Measurements from ENCODE around the gene PIN1. TPM values are rescaled to one million over a fixed set of nuclear protein-coding genes. Genes with fewer than 3 reads are reported as not detected.

PIN1 gene
- total RNA-seq, 1 donor from 2014 or later, result 109 TPM

DNA sequence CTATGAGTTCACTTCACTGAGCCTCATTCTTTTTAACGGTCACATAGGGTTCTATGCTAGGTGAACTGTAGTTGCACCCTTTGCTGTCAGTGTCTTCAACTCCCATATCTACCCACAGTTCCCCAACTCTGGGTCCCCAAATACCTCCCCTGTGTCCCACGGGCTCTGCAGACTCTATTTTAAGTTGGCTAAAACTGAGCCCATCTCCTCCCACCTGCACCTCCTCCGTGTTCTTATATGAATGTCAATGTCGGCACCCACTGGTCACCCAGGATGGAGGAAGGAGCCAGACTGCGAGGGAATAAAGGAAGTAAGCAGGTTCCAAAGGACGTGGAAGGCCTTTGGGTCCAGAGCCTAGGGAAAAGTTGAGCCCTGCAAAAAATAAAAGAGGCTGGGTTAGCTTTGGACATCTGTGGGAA is 802 bp upstream of the PIN1 start:
- Histone ChIP-seq H3K9me3 (ENCODE audit: insufficient read depth, low read depth, low read length) (no peaks in the 10 kb centered on the region), H3K27me3 (ENCODE audit: insufficient read depth, low read length) (no peaks in the 10 kb centered on the region), H3K4me1 (ENCODE audit: insufficient read depth, low read length) (peaks cover 10% of the 10 kb centered on the region), H3K9ac (ENCODE audit: low read length) (no peak overlapping the region), H3K27ac (ENCODE audit: low read depth, low read length) (no peak overlapping the region), H2AFZ (ENCODE audit: low read depth, low read length) (peak overlapping the region; percentile 77), H3K4me2 (ENCODE audit: low read length) (peak overlapping the region; percentile 87), H4K20me1 (ENCODE audit: insufficient read depth, low read length) (peaks cover 43% of the 10 kb centered on the region), H3K4me3 (ENCODE audit: insufficient read depth, low read depth, low read length) (peak overlapping the region; percentile 71), H3K79me2 (ENCODE audit: insufficient read depth, low read length) (peaks cover 54% of the 10 kb centered on the region), H3K36me3 (ENCODE audit: insufficient read depth, low read length) (peaks cover 6% of the 10 kb centered on the region)
- peak overlapping the region; percentile 19 for H3K27ac Mint-ChIP-seq (ENCODE audit: unreplicated experiment)
- no peaks in the 10 kb centered on the region for H3K27me3 Mint-ChIP-seq (ENCODE audit: low read depth, unreplicated experiment)
- no peak for FAIRE-seq
- peaks cover 12% of the 10 kb centered on the region for H3K36me3 Mint-ChIP-seq (ENCODE audit: low read depth, unreplicated experiment)
- peaks cover 4% of the 10 kb centered on the region for H3K4me1 Mint-ChIP-seq (ENCODE audit: low read depth, unreplicated experiment)
- no peak for DNase-seq (ENCODE audit: low read depth)
- no peaks in the 10 kb centered on the region for H3K9me3 Mint-ChIP-seq (ENCODE audit: unreplicated experiment)
- TF ChIP-seq, protein P1, sequence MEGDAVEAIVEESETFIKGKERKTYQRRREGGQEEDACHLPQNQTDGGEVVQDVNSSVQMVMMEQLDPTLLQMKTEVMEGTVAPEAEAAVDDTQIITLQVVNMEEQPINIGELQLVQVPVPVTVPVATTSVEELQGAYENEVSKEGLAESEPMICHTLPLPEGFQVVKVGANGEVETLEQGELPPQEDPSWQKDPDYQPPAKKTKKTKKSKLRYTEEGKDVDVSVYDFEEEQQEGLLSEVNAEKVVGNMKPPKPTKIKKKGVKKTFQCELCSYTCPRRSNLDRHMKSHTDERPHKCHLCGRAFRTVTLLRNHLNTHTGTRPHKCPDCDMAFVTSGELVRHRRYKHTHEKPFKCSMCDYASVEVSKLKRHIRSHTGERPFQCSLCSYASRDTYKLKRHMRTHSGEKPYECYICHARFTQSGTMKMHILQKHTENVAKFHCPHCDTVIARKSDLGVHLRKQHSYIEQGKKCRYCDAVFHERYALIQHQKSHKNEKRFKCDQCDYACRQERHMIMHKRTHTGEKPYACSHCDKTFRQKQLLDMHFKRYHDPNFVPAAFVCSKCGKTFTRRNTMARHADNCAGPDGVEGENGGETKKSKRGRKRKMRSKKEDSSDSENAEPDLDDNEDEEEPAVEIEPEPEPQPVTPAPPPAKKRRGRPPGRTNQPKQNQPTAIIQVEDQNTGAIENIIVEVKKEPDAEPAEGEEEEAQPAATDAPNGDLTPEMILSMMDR (IDR thresholded peaks at IDR 0.05; ENCODE audit: insufficient read depth, low read depth, low read length), result no peak
- no peak for TF ChIP-seq EZH2 (IDR thresholded peaks at IDR 0.05; ENCODE audit: insufficient read depth, low read length)
- H3K4me3 Mint-ChIP-seq (ENCODE audit: unreplicated experiment), result peak overlapping the region; percentile 84

DNA sequence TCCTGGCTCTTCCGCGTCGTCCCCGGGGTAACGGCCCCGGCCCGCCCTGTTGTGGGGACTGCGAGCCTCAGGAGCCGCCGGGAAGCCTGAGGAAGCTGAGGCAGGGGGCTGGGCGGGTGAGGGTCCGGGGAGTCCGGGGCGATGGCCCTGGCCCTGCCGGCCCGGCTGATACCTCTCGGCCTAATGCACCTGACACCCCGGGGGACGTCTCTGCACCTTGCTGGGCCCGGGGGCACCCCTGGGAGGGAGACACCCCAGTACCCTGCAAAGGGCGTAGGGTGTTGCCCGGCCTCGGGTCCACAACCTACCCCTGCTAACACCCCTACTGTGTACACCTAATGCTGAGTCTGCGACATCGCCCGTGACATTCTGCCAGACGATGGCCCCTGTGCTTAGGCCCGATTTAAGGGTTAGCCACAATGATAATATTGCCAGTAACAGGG is 410 bp downstream of the PIN1 start:
- Histone ChIP-seq H3K4me3 (ENCODE audit: insufficient read depth, low read depth, low read length) (peak overlapping the region; percentile 71), H3K36me3 (ENCODE audit: insufficient read depth, low read length) (no peaks in the 10 kb centered on the region), H3K79me2 (ENCODE audit: insufficient read depth, low read length) (peaks cover 42% of the 10 kb centered on the region), H3K9me3 (ENCODE audit: insufficient read depth, low read depth, low read length) (no peaks in the 10 kb centered on the region), H3K27ac (ENCODE audit: low read depth, low read length) (peak overlapping the region; percentile 30), H3K27me3 (ENCODE audit: insufficient read depth, low read length) (no peaks in the 10 kb centered on the region), H3K4me1 (ENCODE audit: insufficient read depth, low read length) (peaks cover 10% of the 10 kb centered on the region), H3K9ac (ENCODE audit: low read length) (peak overlapping the region; percentile 84), H3K4me2 (ENCODE audit: low read length) (peak overlapping the region; percentile 95), H4K20me1 (ENCODE audit: insufficient read depth, low read length) (peaks cover 36% of the 10 kb centered on the region), H2AFZ (ENCODE audit: low read depth, low read length) (peak overlapping the region; percentile 70)
- Mint-ChIP-seq H3K27me3 (ENCODE audit: low read depth, unreplicated experiment) (no peaks in the 10 kb centered on the region), H3K27ac (ENCODE audit: unreplicated experiment) (no peak overlapping the region), H3K9me3 (ENCODE audit: unreplicated experiment) (no peaks in the 10 kb centered on the region), H3K36me3 (ENCODE audit: low read depth, unreplicated experiment) (peaks cover 8% of the 10 kb centered on the region), H3K4me3 (ENCODE audit: unreplicated experiment) (peak overlapping the region; percentile 93), H3K4me1 (ENCODE audit: low read depth, unreplicated experiment) (no peaks in the 10 kb centered on the region)
- no peak for TF ChIP-seq EZH2 (IDR thresholded peaks at IDR 0.05; ENCODE audit: insufficient read depth, low read length)
- TF ChIP-seq, protein P1 (IDR thresholded peaks at IDR 0.05; ENCODE audit: insufficient read depth, low read depth, low read length), result no peak
- DNase-seq (ENCODE audit: low read depth) (no peak), FAIRE-seq (no peak)

DNA sequence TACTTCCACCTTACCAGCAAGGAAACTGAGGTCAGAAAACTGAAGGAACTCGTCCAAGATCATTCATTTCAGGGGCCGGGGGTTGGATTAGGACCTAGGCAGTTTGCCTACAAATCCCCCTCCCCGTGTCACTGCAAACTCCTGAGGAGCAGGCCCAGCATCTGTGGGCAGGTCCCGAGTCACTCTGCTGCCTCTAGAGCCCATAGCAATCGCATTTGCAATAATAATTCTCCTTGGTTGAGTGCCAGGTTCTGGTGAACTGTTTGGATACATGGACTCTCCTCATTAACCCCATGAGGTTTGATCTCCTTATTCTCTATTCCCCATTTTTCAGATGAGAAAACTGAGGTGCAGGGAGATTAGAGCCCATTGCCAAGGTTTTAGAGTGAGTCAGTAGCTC is 903 bp downstream of the PIN1 start:
- Mint-ChIP-seq H3K9me3 (ENCODE audit: unreplicated experiment) (no peaks in the 10 kb centered on the region), H3K36me3 (ENCODE audit: low read depth, unreplicated experiment) (peaks cover 7% of the 10 kb centered on the region), H3K27me3 (ENCODE audit: low read depth, unreplicated experiment) (no peaks in the 10 kb centered on the region), H3K4me1 (ENCODE audit: low read depth, unreplicated experiment) (no peaks in the 10 kb centered on the region), H3K27ac (ENCODE audit: unreplicated experiment) (peak overlapping the region; percentile 90), H3K4me3 (ENCODE audit: unreplicated experiment) (peak overlapping the region; percentile 93)
- H2AFZ ChIP-seq (ENCODE audit: low read depth, low read length), result peak overlapping the region; percentile 70
- H3K9me3 ChIP-seq (ENCODE audit: insufficient read depth, low read depth, low read length), result no peaks in the 10 kb centered on the region
- H3K36me3 ChIP-seq (ENCODE audit: insufficient read depth, low read length), result peaks cover 5% of the 10 kb centered on the region
- peaks cover 40% of the 10 kb centered on the region for H3K79me2 ChIP-seq (ENCODE audit: insufficient read depth, low read length)
- peak overlapping the region; percentile 71 for H3K4me3 ChIP-seq (ENCODE audit: insufficient read depth, low read depth, low read length)
- FAIRE-seq, result no peak
- H3K4me2 ChIP-seq (ENCODE audit: low read length), result peak overlapping the region; percentile 95
- no peaks in the 10 kb centered on the region for H3K27me3 ChIP-seq (ENCODE audit: insufficient read depth, low read length)
- H3K27ac ChIP-seq (ENCODE audit: low read depth, low read length), result no peak overlapping the region
- H4K20me1 ChIP-seq (ENCODE audit: insufficient read depth, low read length), result peaks cover 36% of the 10 kb centered on the region
- peak overlapping the region; percentile 84 for H3K9ac ChIP-seq (ENCODE audit: low read length)
- DNase-seq (ENCODE audit: low read depth), result no peak
- H3K4me1 ChIP-seq (ENCODE audit: insufficient read depth, low read length), result peaks cover 10% of the 10 kb centered on the region
- TF ChIP-seq EZH2 (IDR thresholded peaks at IDR 0.05; ENCODE audit: insufficient read depth, low read length), result no peak
- TF ChIP-seq, protein P1 (IDR thresholded peaks at IDR 0.05; ENCODE audit: insufficient read depth, low read depth, low read length), result no peak
